GM21360 (cell line): Measurements from ENCODE around the gene MMP21.

Experiments
- ATAC-seq: cut with Tn5 transposase; IDR thresholded peaks from one replicate; pipeline ENCODE4 v1.9.1; 2021; ENCODE audit warnings: mild to moderate bottlenecking, moderate library complexity; ENCODE audit not compliant: unreplicated experiment

The MMP21 gene

GRCh38 chr10:125795128-125795527 lies 19.5 kb upstream of the MMP21 start:
- ATAC-seq: no peak

- ATAC-seq: no peak
Observed at GRCh38 chr10:125792342-125793300, 17.0 kb upstream of the MMP21 start.

- ATAC-seq: no peak
Observed at GRCh38 chr10:125788156-125789034, 12.8 kb upstream of the MMP21 start.

GRCh38 chr10:125785791-125786190 lies 10.2 kb upstream of the MMP21 start:
- no peak for ATAC-seq

GRCh38 chr10:125783957-125784356 lies 8.3 kb upstream of the MMP21 start:
- peak; percentile 85 for ATAC-seq

GRCh38 chr10:125783408-125783807 lies 7.8 kb upstream of the MMP21 start:
- ATAC-seq: no peak

- ATAC-seq: no peak
Observed at GRCh38 chr10:125782616-125783015, 7.0 kb upstream of the MMP21 start.

GRCh38 chr10:125782054-125782453 lies 6.4 kb upstream of the MMP21 start:
- no peak for ATAC-seq

GRCh38 chr10:125781374-125781773 lies 5.8 kb upstream of the MMP21 start:
- no peak for ATAC-seq

GRCh38 chr10:125779403-125780327 lies 4.0 kb upstream of the MMP21 start:
- ATAC-seq: no peak

- ATAC-seq: no peak
Observed at GRCh38 chr10:125778556-125778955, 2.9 kb upstream of the MMP21 start.

- no peak for ATAC-seq
Observed at GRCh38 chr10:125777806-125778205, 2.2 kb upstream of the MMP21 start.

GRCh38 chr10:125774581-125775191 lies 935 bp downstream of the MMP21 start:
- ATAC-seq: no peak

- no peak for ATAC-seq
Observed at GRCh38 chr10:125773687-125774543, 1.7 kb downstream of the MMP21 start.

- ATAC-seq: no peak
Observed at GRCh38 chr10:125772864-125773180, 2.8 kb downstream of the MMP21 start.

GRCh38 chr10:125772112-125772863 lies 3.3 kb downstream of the MMP21 start:
- ATAC-seq: no peak

GRCh38 chr10:125770844-125771243 lies 4.8 kb downstream of the MMP21 start:
- ATAC-seq: no peak

GRCh38 chr10:125769175-125769574 lies 6.4 kb downstream of the MMP21 start:
- ATAC-seq: no peak
